Brain microvascular endothelial cell (primary cell): ENCODE measurements around the gene AK5.

Source experiments
- DNase-seq: peaks from one replicate; pipeline ENCODE4 v3.0.0-alpha.2; 2020
- H3K27ac ChIP-seq: fragments of 250-450 bp; sonication (Bioruptor Pico); 2 replicates; pipeline ENCODE4 v1.5.1; 2020; ENCODE audit warnings: mild to moderate bottlenecking, moderate library complexity
- H3K27me3 ChIP-seq: fragments of 250-450 bp; sonication (Bioruptor Pico); replicated peaks from 2 replicates; pipeline ENCODE4 v1.5.1; 2020; ENCODE audit warnings: mild to moderate bottlenecking
- H3K36me3 ChIP-seq: fragments of 250-450 bp; sonication (Bioruptor Pico); replicated peaks from 2 replicates; pipeline ENCODE4 v1.5.1; 2020; ENCODE audit warnings: mild to moderate bottlenecking
- H3K4me3 ChIP-seq: 2 replicates; pipeline ENCODE4 v1.5.1; 2011; ENCODE audit warnings: low read depth, mild to moderate bottlenecking, control low read depth, low read length, moderate library complexity
- in situ Hi-C: cut with HindIII; loops from 2 replicates; pipeline ENCODE4 v1.10.0; 2017; ENCODE audit warnings: low sequenced_read_pairs, low pct_ligation_motif_present
- TF ChIP-seq, protein P1 (sequence below): IDR thresholded peaks from 2 replicates; pipeline ENCODE4 v1.5.1; 2011; ENCODE audit warnings: low read depth, mild to moderate bottlenecking, moderate library complexity, low read length, control low read depth, inconsistent platforms; ENCODE audit errors: missing control alignments

The AK5 gene

DNA sequence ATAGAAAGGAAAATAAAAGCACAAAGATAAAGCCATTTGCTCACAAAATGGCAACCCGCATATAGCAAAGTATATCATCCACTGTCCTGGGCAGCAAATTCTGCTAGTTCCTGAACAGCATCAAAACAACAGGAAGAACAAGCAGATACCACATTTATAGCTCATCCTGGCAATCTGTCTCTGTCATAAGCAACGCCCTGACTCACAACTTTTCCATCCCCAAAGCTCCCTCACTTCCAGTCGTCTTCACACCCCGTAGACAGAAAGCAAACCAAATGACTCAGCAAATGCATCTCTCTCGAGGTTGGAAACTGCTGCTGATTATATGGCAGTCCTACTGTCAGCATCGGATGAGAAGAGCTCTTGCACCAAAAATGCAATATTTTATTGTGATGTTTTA lies 65.8 kb downstream of the AK5 start:
- no peaks in the 10 kb centered on the region for H3K27me3 ChIP-seq
- no peak overlapping the region for H3K4me3 ChIP-seq
- TF ChIP-seq, protein P1, sequence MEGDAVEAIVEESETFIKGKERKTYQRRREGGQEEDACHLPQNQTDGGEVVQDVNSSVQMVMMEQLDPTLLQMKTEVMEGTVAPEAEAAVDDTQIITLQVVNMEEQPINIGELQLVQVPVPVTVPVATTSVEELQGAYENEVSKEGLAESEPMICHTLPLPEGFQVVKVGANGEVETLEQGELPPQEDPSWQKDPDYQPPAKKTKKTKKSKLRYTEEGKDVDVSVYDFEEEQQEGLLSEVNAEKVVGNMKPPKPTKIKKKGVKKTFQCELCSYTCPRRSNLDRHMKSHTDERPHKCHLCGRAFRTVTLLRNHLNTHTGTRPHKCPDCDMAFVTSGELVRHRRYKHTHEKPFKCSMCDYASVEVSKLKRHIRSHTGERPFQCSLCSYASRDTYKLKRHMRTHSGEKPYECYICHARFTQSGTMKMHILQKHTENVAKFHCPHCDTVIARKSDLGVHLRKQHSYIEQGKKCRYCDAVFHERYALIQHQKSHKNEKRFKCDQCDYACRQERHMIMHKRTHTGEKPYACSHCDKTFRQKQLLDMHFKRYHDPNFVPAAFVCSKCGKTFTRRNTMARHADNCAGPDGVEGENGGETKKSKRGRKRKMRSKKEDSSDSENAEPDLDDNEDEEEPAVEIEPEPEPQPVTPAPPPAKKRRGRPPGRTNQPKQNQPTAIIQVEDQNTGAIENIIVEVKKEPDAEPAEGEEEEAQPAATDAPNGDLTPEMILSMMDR: no peak
- peak overlapping the region; percentile 23 for H3K27ac ChIP-seq
- no peaks in the 10 kb centered on the region for H3K36me3 ChIP-seq
- peak; percentile 90 for DNase-seq
- in situ Hi-C loops: no loop called here

DNA sequence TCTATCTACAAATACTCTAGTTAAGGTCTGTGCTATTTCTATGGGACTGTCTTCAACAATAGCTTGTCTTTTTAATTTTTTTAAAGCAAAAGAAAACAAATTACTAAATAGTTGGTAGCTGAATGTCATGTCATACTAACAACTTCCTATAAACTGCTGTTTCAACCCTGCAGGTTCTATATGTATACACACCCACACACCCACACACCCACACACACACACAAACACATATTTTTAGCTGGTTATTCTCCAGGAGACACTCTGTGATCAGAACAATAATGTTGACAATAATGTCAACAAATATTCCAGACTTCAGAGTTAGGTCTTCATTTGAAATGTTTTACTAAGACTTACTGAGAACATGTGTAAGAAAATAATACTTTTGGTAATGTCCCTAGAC lies 66.7 kb downstream of the AK5 start:
- Histone ChIP-seq H3K36me3 (no peaks in the 10 kb centered on the region), H3K4me3 (no peak overlapping the region), H3K27me3 (no peaks in the 10 kb centered on the region), H3K27ac (no peak overlapping the region)
- no peak for DNase-seq
- in situ Hi-C loops: no loop called here
- TF ChIP-seq, protein P1: no peak

DNA sequence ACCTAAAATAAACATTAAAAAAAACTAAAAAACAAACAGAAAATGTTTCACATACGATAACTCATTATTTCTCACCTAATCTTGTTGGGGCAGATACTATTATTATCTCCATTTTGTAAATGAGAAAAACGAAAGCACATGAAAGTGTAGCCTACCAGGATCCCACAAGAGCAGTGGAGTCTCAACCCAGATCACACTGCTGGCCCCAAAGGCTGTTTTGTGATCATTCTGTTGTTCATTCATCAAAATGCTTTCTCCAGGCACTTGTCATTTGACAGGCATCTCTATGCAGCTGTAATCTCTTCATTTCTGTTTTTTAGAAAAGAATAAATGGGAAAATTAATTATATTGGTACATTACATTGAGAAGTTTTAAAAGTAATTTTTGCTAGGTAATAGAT lies 67.5 kb downstream of the AK5 start:
- no peak overlapping the region for H3K27ac ChIP-seq
- no peaks in the 10 kb centered on the region for H3K27me3 ChIP-seq
- H3K36me3 ChIP-seq: no peaks in the 10 kb centered on the region
- TF ChIP-seq, protein P1: no peak
- H3K4me3 ChIP-seq: no peak overlapping the region
- DNase-seq: no peak
- in situ Hi-C loops: no loop called here

DNA sequence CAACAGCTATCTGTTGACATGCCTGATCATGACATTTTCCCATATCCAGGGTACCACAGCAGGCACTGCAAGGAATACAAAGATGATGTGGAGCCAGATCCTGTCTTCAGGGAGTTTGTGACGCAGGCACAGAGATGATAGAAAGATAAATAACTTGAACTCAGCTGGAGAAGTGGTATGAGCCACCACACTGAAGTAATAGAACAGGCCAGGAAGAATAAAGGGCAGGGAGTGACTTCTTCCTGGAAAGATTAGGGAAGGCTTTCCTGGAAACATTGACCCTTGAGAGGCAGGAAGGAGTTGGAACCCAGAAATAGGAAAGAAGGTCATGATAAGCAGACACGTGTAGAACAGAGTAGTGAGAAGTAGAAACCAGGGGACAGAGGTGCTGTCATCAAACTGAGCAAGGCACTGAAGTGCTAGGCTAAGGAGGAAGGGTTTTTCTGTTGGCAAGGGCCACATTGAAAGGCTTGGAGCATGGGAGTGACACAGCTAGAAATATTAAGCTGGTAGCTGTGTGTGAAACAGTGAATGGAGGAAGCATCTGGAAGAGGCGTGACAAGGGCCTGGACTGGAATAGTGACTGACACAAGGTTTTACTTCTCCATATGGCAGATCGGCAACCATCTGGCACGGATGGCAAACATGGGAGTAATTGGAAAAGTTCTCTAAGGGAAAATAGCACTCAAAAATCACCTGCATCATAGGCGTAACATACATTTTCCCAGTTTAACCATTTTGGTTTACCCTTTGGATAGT lies 68.4 kb downstream of the AK5 start:
- DNase-seq: no peak
- Histone ChIP-seq H3K27ac (no peak overlapping the region), H3K4me3 (no peak overlapping the region), H3K36me3 (no peaks in the 10 kb centered on the region), H3K27me3 (no peaks in the 10 kb centered on the region)
- TF ChIP-seq, protein P1: no peak
- in situ Hi-C loops: no loop called here

DNA sequence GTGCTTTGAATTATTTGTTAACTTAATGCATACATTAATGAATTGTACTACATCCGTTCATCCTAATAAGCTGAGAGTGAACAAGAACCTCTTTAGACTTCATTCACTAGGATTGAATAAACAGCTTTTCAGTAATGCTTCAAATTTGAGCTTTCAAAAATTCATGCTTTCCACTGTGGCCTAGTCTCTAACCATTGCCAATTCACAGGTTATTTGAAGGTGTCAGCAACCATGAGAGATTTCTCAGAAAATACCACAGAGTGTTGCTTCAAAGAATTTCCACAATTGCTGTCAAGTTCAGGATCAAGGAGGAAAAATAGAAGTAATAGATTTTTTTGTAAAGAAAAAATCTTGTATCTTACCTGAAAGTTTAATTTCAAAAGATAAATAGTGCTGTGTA lies 72.7 kb downstream of the AK5 start:
- no peak for DNase-seq
- TF ChIP-seq, protein P1: no peak
- in situ Hi-C loops: no loop called here
- H3K36me3 ChIP-seq: no peaks in the 10 kb centered on the region
- H3K4me3 ChIP-seq: no peak overlapping the region
- H3K27ac ChIP-seq: no peak overlapping the region
- H3K27me3 ChIP-seq: no peaks in the 10 kb centered on the region

DNA sequence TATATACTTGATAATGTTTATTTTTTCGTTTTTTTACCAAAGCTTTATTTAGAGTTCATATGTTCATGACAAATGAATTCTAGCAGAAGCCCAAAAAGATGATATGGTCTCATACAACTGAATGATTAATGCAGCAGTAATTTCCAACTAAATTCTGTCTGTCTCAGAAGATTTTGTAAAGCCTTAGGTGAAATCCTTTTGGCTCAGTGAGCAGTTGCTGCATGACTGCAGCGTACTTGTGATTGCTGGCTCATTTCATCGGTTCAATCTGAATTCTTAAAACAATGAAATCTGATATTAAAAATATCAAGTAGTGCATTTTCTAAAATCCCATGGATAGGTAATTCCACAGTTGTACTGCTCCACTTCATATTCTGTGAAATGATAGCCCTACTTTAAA lies 73.2 kb downstream of the AK5 start:
- TF ChIP-seq, protein P1: no peak
- in situ Hi-C loops: no loop called here
- no peaks in the 10 kb centered on the region for H3K36me3 ChIP-seq
- DNase-seq: no peak
- H3K27me3 ChIP-seq: no peaks in the 10 kb centered on the region
- no peak overlapping the region for H3K4me3 ChIP-seq
- H3K27ac ChIP-seq: no peak overlapping the region
